Activated CD4-positive, alpha-beta memory T cell treated with anti-CD3 and anti-CD28 coated beads for 36 hours (primary cell): ENCODE results near the gene SOX2. TPM values are rescaled to one million over a fixed set of nuclear protein-coding genes. Genes with fewer than 3 reads are reported as not detected.

Experiments used
- CTCF ChIA-PET: fragments of 350-600 bp; sonication (Branson Sonifier 250); formaldehyde crosslinking; loops from one replicate; lab custom pipeline; 2021; ENCODE audit warnings: antibody characterized with exemption, inconsistent platforms; lab: Charles Lee
- POLR2A ChIA-PET: fragments of 350-600 bp; sonication (Branson Sonifier 250); formaldehyde crosslinking; loops from one replicate; lab custom pipeline; 2021; ENCODE audit warnings: antibody characterized with exemption; lab: Charles Lee
- DNase-seq: peaks from one replicate; pipeline ENCODE4 v3.0.0-alpha.2; 2020
- H3K27ac Mint-ChIP-seq: one replicate; pipeline ENCODE4 v1.8.0; 2021; ENCODE audit warnings: mixed read lengths
- H3K27me3 Mint-ChIP-seq: one replicate; pipeline ENCODE4 v1.8.0; 2021; ENCODE audit warnings: mixed read lengths
- H3K36me3 Mint-ChIP-seq: one replicate; pipeline ENCODE4 v1.8.0; 2021; ENCODE audit warnings: mixed read lengths
- H3K4me1 Mint-ChIP-seq: one replicate; pipeline ENCODE4 v1.8.0; 2021; ENCODE audit warnings: low read depth, mixed read lengths
- H3K4me3 Mint-ChIP-seq: one replicate; pipeline ENCODE4 v1.8.0; 2021; ENCODE audit warnings: mild to moderate bottlenecking, mixed read lengths
- H3K9me3 Mint-ChIP-seq: one replicate; pipeline ENCODE4 v1.8.0; 2021; ENCODE audit warnings: mixed read lengths
- intact Hi-C: fragments of 100-400 bp; cut with micrococcal nuclease; formaldehyde crosslinking; loops from one replicate; pipeline ENCODE4 v1.15.1; 2023
- total RNA-seq, 2 experiments: library from RNA; stranded (reverse); gene quantifications; one replicate each; pipeline ENCODE4 v1.2.3, GENCODE V29; 2021

SOX2 gene
- total RNA-seq, 2 experiments from 2014 or later: not detected

GRCh38 chr3:181726351-181727330 is 14.9 kb downstream of the SOX2 start:
- ChIA-PET POLR2A (no interaction called here), CTCF (interaction anchor here (2.5 kb wide), 1 partner anchor 25 kb away, joined by 10 read pairs; no protein-coding TSS in a partner anchor)
- intact Hi-C loops: no loop called here
- Mint-ChIP-seq H3K36me3 (peaks cover 26% of the 10 kb centered on the region), H3K4me1 (peaks cover 15% of the 10 kb centered on the region), H3K4me3 (peak overlapping the region; percentile 41), H3K27me3 (peaks cover 89% of the 10 kb centered on the region), H3K27ac (peak overlapping the region; percentile 33), H3K9me3 (peaks cover 10% of the 10 kb centered on the region)
- DNase-seq: no peak

- intact Hi-C loops: loop anchor here (2.0 kb wide), 1 partner anchor 15 kb away; no protein-coding TSS in a partner anchor
- POLR2A ChIA-PET: no interaction called here
- Mint-ChIP-seq H3K36me3 (peaks cover 27% of the 10 kb centered on the region), H3K4me1 (peaks cover 15% of the 10 kb centered on the region), H3K27me3 (peaks cover 85% of the 10 kb centered on the region), H3K9me3 (peaks cover 10% of the 10 kb centered on the region), H3K27ac (no peak overlapping the region), H3K4me3 (peak overlapping the region; percentile 41)
- DNase-seq: no peak
- CTCF ChIA-PET: interaction anchor here (2.4 to 2.5 kb wide), 2 partner anchors 26 to 956 kb away, joined by 10 read pairs; no protein-coding TSS in a partner anchor
Observed at GRCh38 chr3:181727341-181728032, 15.8 kb downstream of the SOX2 start.

- peaks cover 79% of the 10 kb centered on the region for H3K27me3 Mint-ChIP-seq
- intact Hi-C loops: loop anchor here (2.0 kb wide), 1 partner anchor 16 kb away; no protein-coding TSS in a partner anchor
- CTCF ChIA-PET: interaction anchor here (0.7 to 2.5 kb wide), 4 partner anchors 21 to 955 kb away, joined by 3 to 10 read pairs (median 7); no protein-coding TSS in a partner anchor
Observed at GRCh38 chr3:181728470-181729340, 17.0 kb downstream of the SOX2 start.

GRCh38 chr3:181729341-181729869 is 17.7 kb downstream of the SOX2 start:
- Mint-ChIP-seq H3K27ac (no peak overlapping the region), H3K4me3 (no peak overlapping the region), H3K36me3 (peaks cover 16% of the 10 kb centered on the region), H3K4me1 (peaks cover 12% of the 10 kb centered on the region), H3K27me3 (peaks cover 72% of the 10 kb centered on the region), H3K9me3 (peaks cover 7% of the 10 kb centered on the region)
- intact Hi-C loops: loop anchor here (2.0 kb wide), 1 partner anchor 17 kb away; no protein-coding TSS in a partner anchor
- POLR2A ChIA-PET: no interaction called here
- CTCF ChIA-PET: interaction anchor here (2.4 kb wide), 1 partner anchor 954 kb away, joined by 10 read pairs; no protein-coding TSS in a partner anchor
- no peak for DNase-seq

More at GRCh38 chr3:181728470-181729340, 17.0 kb downstream of the SOX2 start:
- H3K9me3 Mint-ChIP-seq: peaks cover 8% of the 10 kb centered on the region
- no peak overlapping the region for H3K4me3 Mint-ChIP-seq
- H3K27ac Mint-ChIP-seq: no peak overlapping the region
- H3K4me1 Mint-ChIP-seq: peaks cover 15% of the 10 kb centered on the region
- POLR2A ChIA-PET: no interaction called here
- peaks cover 22% of the 10 kb centered on the region for H3K36me3 Mint-ChIP-seq
- no peak for DNase-seq

- peaks cover 67% of the 10 kb centered on the region for H3K27me3 Mint-ChIP-seq
- no peak for DNase-seq
Observed at GRCh38 chr3:181730316-181730715, 18.6 kb downstream of the SOX2 start.

GRCh38 chr3:181730934-181731333 is 19.2 kb downstream of the SOX2 start:
- Mint-ChIP-seq H3K9me3 (no peaks in the 10 kb centered on the region), H3K36me3 (peaks cover 10% of the 10 kb centered on the region), H3K27me3 (peaks cover 62% of the 10 kb centered on the region), H3K27ac (no peak overlapping the region), H3K4me1 (peaks cover 11% of the 10 kb centered on the region), H3K4me3 (no peak overlapping the region)
- ChIA-PET CTCF (no interaction called here), POLR2A (no interaction called here)
- DNase-seq: no peak
- intact Hi-C loops: no loop called here

More at GRCh38 chr3:181730316-181730715, 18.6 kb downstream of the SOX2 start:
- CTCF ChIA-PET: no interaction called here
- peaks cover 12% of the 10 kb centered on the region for H3K36me3 Mint-ChIP-seq
- POLR2A ChIA-PET: no interaction called here
- H3K4me3 Mint-ChIP-seq: no peak overlapping the region
- peaks cover 3% of the 10 kb centered on the region for H3K9me3 Mint-ChIP-seq
- no peak overlapping the region for H3K27ac Mint-ChIP-seq
- peaks cover 11% of the 10 kb centered on the region for H3K4me1 Mint-ChIP-seq
- intact Hi-C loops: no loop called here

GRCh38 chr3:181735911-181736310 is 24.2 kb downstream of the SOX2 start:
- intact Hi-C loops: no loop called here
- Mint-ChIP-seq H3K4me1 (no peaks in the 10 kb centered on the region), H3K9me3 (no peaks in the 10 kb centered on the region), H3K36me3 (peaks cover 1% of the 10 kb centered on the region), H3K27ac (no peak overlapping the region), H3K27me3 (peaks cover 21% of the 10 kb centered on the region), H3K4me3 (no peak overlapping the region)
- no peak for DNase-seq
- ChIA-PET CTCF (no interaction called here), POLR2A (no interaction called here)

GRCh38 chr3:181738551-181738950 is 26.8 kb downstream of the SOX2 start:
- H3K36me3 Mint-ChIP-seq: no peaks in the 10 kb centered on the region
- CTCF ChIA-PET: no interaction called here
- no peaks in the 10 kb centered on the region for H3K9me3 Mint-ChIP-seq
- no peak overlapping the region for H3K4me3 Mint-ChIP-seq
- intact Hi-C loops: no loop called here
- no peaks in the 10 kb centered on the region for H3K4me1 Mint-ChIP-seq
- DNase-seq: no peak
- POLR2A ChIA-PET: no interaction called here
- H3K27me3 Mint-ChIP-seq: peaks cover 7% of the 10 kb centered on the region
- H3K27ac Mint-ChIP-seq: no peak overlapping the region

- no peak for DNase-seq
- CTCF ChIA-PET: no interaction called here
- H3K9me3 Mint-ChIP-seq: no peaks in the 10 kb centered on the region
- intact Hi-C loops: no loop called here
- no peak overlapping the region for H3K27ac Mint-ChIP-seq
- POLR2A ChIA-PET: no interaction called here
- peaks cover 3% of the 10 kb centered on the region for H3K27me3 Mint-ChIP-seq
- no peaks in the 10 kb centered on the region for H3K4me1 Mint-ChIP-seq
- H3K36me3 Mint-ChIP-seq: no peaks in the 10 kb centered on the region
- no peak overlapping the region for H3K4me3 Mint-ChIP-seq
Observed at GRCh38 chr3:181739628-181740027, 27.9 kb downstream of the SOX2 start.

- H3K4me1 Mint-ChIP-seq: no peaks in the 10 kb centered on the region
- H3K36me3 Mint-ChIP-seq: no peaks in the 10 kb centered on the region
- intact Hi-C loops: no loop called here
- H3K4me3 Mint-ChIP-seq: no peak overlapping the region
- H3K27ac Mint-ChIP-seq: no peak overlapping the region
- CTCF ChIA-PET: interaction anchor here (0.5 kb wide), 1 partner anchor 850 kb away, joined by 3 read pairs; no protein-coding TSS in a partner anchor
- H3K9me3 Mint-ChIP-seq: peaks cover 3% of the 10 kb centered on the region
- POLR2A ChIA-PET: no interaction called here
- no peak for DNase-seq
- peaks cover 7% of the 10 kb centered on the region for H3K27me3 Mint-ChIP-seq
Observed at GRCh38 chr3:181741417-181741816, 29.7 kb downstream of the SOX2 start.

GRCh38 chr3:181752202-181752671 is 40.5 kb downstream of the SOX2 start:
- intact Hi-C loops: no loop called here
- peaks cover 7% of the 10 kb centered on the region for H3K27me3 Mint-ChIP-seq
- H3K36me3 Mint-ChIP-seq: no peaks in the 10 kb centered on the region
- H3K27ac Mint-ChIP-seq: no peak overlapping the region
- POLR2A ChIA-PET: no interaction called here
- no peaks in the 10 kb centered on the region for H3K4me1 Mint-ChIP-seq
- CTCF ChIA-PET: no interaction called here
- H3K9me3 Mint-ChIP-seq: no peaks in the 10 kb centered on the region
- H3K4me3 Mint-ChIP-seq: no peak overlapping the region
- DNase-seq: no peak
